H1 (cell line): ENCODE results near the gene AIPL1. TPM values are rescaled to one million over a fixed set of nuclear protein-coding genes. Genes with fewer than 3 reads are reported as not detected.
A peak's percentile ranks its signal among the peaks of the same experiment; 100 is the strongest.

Experiments used
- CTCF ChIA-PET: fragments of 300-600 bp; sonication (Branson Sonifier 250); formaldehyde crosslinking; loops from one replicate; lab custom pipeline; 2021; ENCODE audit not compliant: partially characterized antibody; lab: Charles Lee
- POLR2A ChIA-PET: fragments of 300-600 bp; sonication (Branson Sonifier 250); formaldehyde crosslinking; loops from one replicate; lab custom pipeline; 2021; ENCODE audit warnings: inconsistent platforms; ENCODE audit not compliant: partially characterized antibody; lab: Charles Lee
- DNase-seq, 2 experiments: peaks; one replicate each; pipeline versions ENCODE4 v3.0.0 to v3.0.0-alpha.2; 2010 to 2022; ENCODE audit warnings: low spot score in 2 of 2, low read depth in 1 of 2, mixed read lengths in 1 of 2
- FAIRE-seq: peaks from 2 replicates; lab custom pipeline; 2011; peaks lifted over from hg19 to GRCh38; lab: Jason Lieb, UNC
- H2AFZ ChIP-seq: 2 replicates; pipeline ENCODE4 v1.8.1; 2012; ENCODE audit warnings: low read length, inconsistent platforms
- H2AK5ac ChIP-seq: 2 replicates; pipeline ENCODE4 v1.6.1; 2013; ENCODE audit warnings: low read depth, low read length
- H2BK120ac ChIP-seq: replicated peaks from 2 replicates; pipeline ENCODE3; 2013; ENCODE audit warnings: low read depth, low read length, inconsistent platforms
- H2BK12ac ChIP-seq: 2 replicates; pipeline ENCODE4 v1.6.1; 2013; ENCODE audit warnings: low read depth, low read length
- H2BK15ac ChIP-seq: 2 replicates; pipeline ENCODE4 v1.6.1; 2013; ENCODE audit warnings: low read length
- H2BK20ac ChIP-seq: 2 replicates; pipeline ENCODE4 v1.6.1; 2013; ENCODE audit warnings: low read length
- H2BK5ac ChIP-seq: 2 replicates; pipeline ENCODE4 v1.6.1; 2013; ENCODE audit warnings: low read depth, low read length
- H3K14ac ChIP-seq: 2 replicates; pipeline ENCODE4 v1.6.1; 2013; ENCODE audit warnings: inconsistent platforms; ENCODE audit not compliant: insufficient read length
- H3K18ac ChIP-seq: 2 replicates; pipeline ENCODE4 v1.6.1; 2013; ENCODE audit warnings: low read length; ENCODE audit errors: extremely low read depth
- H3K23ac ChIP-seq: 2 replicates; pipeline ENCODE4 v1.6.1; 2013; ENCODE audit warnings: inconsistent platforms; ENCODE audit not compliant: insufficient read length
- H3K23me2 ChIP-seq: 2 replicates; pipeline ENCODE4 v1.6.1; 2013; ENCODE audit warnings: low read depth, low read length
- H3K27ac ChIP-seq: 2 replicates; pipeline ENCODE4 v1.6.1; 2011; ENCODE audit warnings: low read depth, low read length, inconsistent platforms
- H3K27me3 ChIP-seq, 4 experiments: replicated peaks in 1 of 4; 1 replicate in 1 of 4; 2 replicates in 3 of 4; pipeline versions ENCODE4 v1.6.1 to v1.8.1; 2011 to 2013; ENCODE audit warnings: low read length in 3 of 4, mild to moderate bottlenecking in 3 of 4, inconsistent platforms in 2 of 4, mixed read lengths in 2 of 4, moderate library complexity in 1 of 4; ENCODE audit not compliant: control insufficient read depth in 3 of 4, insufficient read depth in 3 of 4; ENCODE audit errors: extremely low read depth in 1 of 4
- H3K36me3 ChIP-seq, 4 experiments: 2 replicates each; pipeline versions ENCODE4 v1.6.1 to v1.8.1; 2011 to 2013; ENCODE audit warnings: mild to moderate bottlenecking in 4 of 4, low read length in 3 of 4, moderate library complexity in 2 of 4, control low read depth in 1 of 4, inconsistent platforms in 1 of 4; ENCODE audit not compliant: insufficient read depth in 4 of 4, control insufficient read depth in 2 of 4
- H3K4ac ChIP-seq: replicated peaks from 2 replicates; pipeline ENCODE3; 2013; ENCODE audit warnings: low read length, low read depth, mixed read lengths, inconsistent platforms; ENCODE audit not compliant: insufficient read length
- H3K4me1 ChIP-seq, 4 experiments: replicated peaks in 1 of 4; 1 replicate in 1 of 4; 2 replicates in 3 of 4; pipeline versions ENCODE4 v1.6.1 to v1.8.1; 2011 to 2013; ENCODE audit warnings: low read length in 3 of 4, inconsistent platforms in 2 of 4, mixed read lengths in 1 of 4; ENCODE audit not compliant: insufficient read depth in 4 of 4, control insufficient read depth in 3 of 4
- H3K4me2 ChIP-seq, 2 experiments: 2 replicates each; pipeline versions ENCODE4 v1.6.1 to v1.8.1; 2011 to 2013; ENCODE audit warnings: low read depth in 2 of 2, low read length in 2 of 2, control low read depth in 1 of 2, inconsistent platforms in 1 of 2, mild to moderate bottlenecking in 1 of 2; ENCODE audit not compliant: insufficient read depth in 1 of 2
- H3K4me3 ChIP-seq, 4 experiments: fragments of 200-600, 300-600 bp in 1 of 4; sonication (generic), shearing (Covaris generic), sonication (Bioruptor Twin) in 1 of 4; 2 replicates each; pipeline versions ENCODE4 v1.5.1 to v1.8.1; 2011 to 2016; ENCODE audit warnings: low read length in 4 of 4, low read depth in 3 of 4, control low read depth in 2 of 4, inconsistent platforms in 2 of 4, mild to moderate bottlenecking in 2 of 4, mixed read lengths in 1 of 4, moderate library complexity in 1 of 4; ENCODE audit not compliant: insufficient read depth in 2 of 4; ENCODE audit errors: extremely low read depth in 1 of 4
- H3K56ac ChIP-seq: replicated peaks from 2 replicates; pipeline ENCODE3; 2013; ENCODE audit warnings: low read depth, mild to moderate bottlenecking, mixed read lengths, low read length, inconsistent platforms; ENCODE audit not compliant: insufficient read length
- H3K79me1 ChIP-seq: 2 replicates; pipeline ENCODE4 v1.6.1; 2013; ENCODE audit warnings: low read depth, low read length, control low read depth
- H3K79me2 ChIP-seq, 2 experiments: 2 replicates each; pipeline versions ENCODE4 v1.6.1 to v1.8.1; 2012 to 2013; ENCODE audit warnings: low read length in 2 of 2, mild to moderate bottlenecking in 2 of 2, inconsistent platforms in 1 of 2; ENCODE audit not compliant: insufficient read depth in 2 of 2, control insufficient read depth in 1 of 2
- H3K9ac ChIP-seq, 4 experiments: replicated peaks in 1 of 4; 1 replicate in 1 of 4; 2 replicates in 3 of 4; pipeline versions ENCODE4 v1.6.1 to v1.8.1; 2011 to 2013; ENCODE audit warnings: low read depth in 3 of 4, low read length in 3 of 4, control low read depth in 2 of 4, mild to moderate bottlenecking in 2 of 4, moderate library complexity in 2 of 4, inconsistent platforms in 1 of 4; ENCODE audit errors: extremely low read depth in 1 of 4
- H3K9me3 ChIP-seq, 2 experiments: 2 replicates each; pipeline versions ENCODE4 v1.6.1 to v1.8.1; 2012 to 2013; ENCODE audit warnings: mild to moderate bottlenecking in 2 of 2, moderate library complexity in 2 of 2, control low read depth in 1 of 2, inconsistent platforms in 1 of 2, low read depth in 1 of 2, low read length in 1 of 2, mixed read lengths in 1 of 2; ENCODE audit not compliant: insufficient read depth in 2 of 2
- H4K20me1 ChIP-seq, 2 experiments: replicated peaks in 1 of 2; 2 replicates each; pipeline versions ENCODE3 to v1.8.1; 2011 to 2013; ENCODE audit warnings: inconsistent platforms in 2 of 2, low read length in 2 of 2, mild to moderate bottlenecking in 1 of 2; ENCODE audit not compliant: insufficient read depth in 2 of 2, control insufficient read depth in 1 of 2
- H4K5ac ChIP-seq: 2 replicates; pipeline ENCODE4 v1.6.1; 2013; ENCODE audit warnings: low read length, low read depth, mixed read lengths, inconsistent platforms; ENCODE audit not compliant: insufficient read length
- H4K8ac ChIP-seq: 2 replicates; pipeline ENCODE4 v1.8.0; 2013; ENCODE audit warnings: mild to moderate bottlenecking, moderate library complexity, low read length, inconsistent platforms; ENCODE audit not compliant: insufficient read depth; ENCODE audit errors: extremely low read depth
- H4K91ac ChIP-seq: replicated peaks from 2 replicates; pipeline ENCODE3; 2013; ENCODE audit warnings: low read length, mixed read lengths, inconsistent platforms; ENCODE audit not compliant: insufficient read length
- E2F6 ChIP-seq: IDR thresholded peaks from 2 replicates; pipeline ENCODE4 v1.6.1; 2012; ENCODE audit warnings: inconsistent platforms
- POLR2A ChIP-seq, 2 experiments: IDR thresholded peaks; 1 replicate in 1 of 2; 2 replicates in 1 of 2; pipeline ENCODE4 v1.6.1; 2011; ENCODE audit warnings: low read depth in 2 of 2, low read length in 2 of 2, mild to moderate bottlenecking in 2 of 2; ENCODE audit errors: control extremely low read depth in 1 of 2
- WGBS, 2 experiments: shearing (Covaris generic) in 1 of 2; methylation state at CpG; one replicate each; pipeline versions ENCODE4 v1.1.6 to v1.1.7; 2013 to 2015; ENCODE audit warnings: low lambda C conversion rate in 2 of 2, mixed read lengths in 2 of 2, inconsistent platforms in 1 of 2, low coverage in 1 of 2, missing lambda C conversion rate in 1 of 2; ENCODE audit not compliant: insufficient replicate concordance in 2 of 2, insufficient coverage in 1 of 2, insufficient read length in 1 of 2; ENCODE audit errors: extremely low coverage in 1 of 2, missing lambda C conversion rate in 1 of 2; 5-methylcytosine and 5-hydroxymethylcytosine counted together
- polyA plus RNA-seq, 7 experiments: library from polyadenylated mRNA; depleted of rRNA in 3 of 7; stranded (reverse) in 5 of 7; unstranded in 2 of 7; fragments of >200 nt in 5 of 7; fragments of 200-250 nt in 2 of 7; gene quantifications; 1 replicate in 5 of 7; 2 replicates in 1 of 7; 4 replicates in 1 of 7; pipeline versions ENCODE4 v1.2.1 to v1.2.3, GENCODE V29; 2011 to 2013; ENCODE audit warnings: missing spikeins in 2 of 7, mixed read lengths in 2 of 7
- total RNA-seq: library from RNA; stranded (reverse); fragmentation: NEBNext Ultra II Directional; extraction: Animal tissue kit (Norgen Biotek cat#: 25700); gene quantifications from 2 replicates; pipeline ENCODE4 v1.2.1, GENCODE V29; 2021

The AIPL1 gene
- total and polyA plus RNA-seq, 2 of the 8 experiments (the other 6 are each of a cell fraction or from before 2014, with no cell fraction given) = 0.56 to 0.71 TPM

GRCh38 chr17:6392609-6393350, 42.1 kb downstream of the AIPL1 start:
- POLR2A ChIA-PET = no interaction called here

More at GRCh38 chr17:6392609-6393350, 42.1 kb downstream of the AIPL1 start:
- H4K5ac ChIP-seq = no peak overlapping the region
- no peak overlapping the region for H3K4me3 ChIP-seq
- no peaks in the 10 kb centered on the region for H4K20me1 ChIP-seq
- no peaks in the 10 kb centered on the region for H3K23me2 ChIP-seq
- no peak overlapping the region for H4K8ac ChIP-seq
- no peak overlapping the region for H3K23ac ChIP-seq
- no peak overlapping the region; the same call in 1 of the 2 replicates for H3K18ac ChIP-seq
- H2BK120ac ChIP-seq = no peak overlapping the region
- FAIRE-seq = no peak
- H4K91ac ChIP-seq = no peak overlapping the region
- no peaks in the 10 kb centered on the region for H3K27me3 ChIP-seq
- TF ChIP-seq POLR2A (IDR thresholded peaks at IDR 0.05; ENCODE audit: control extremely low read depth in 1 of 2, low read depth in 2 of 2, low read length in 2 of 2) (no peak), E2F6 (peak; percentile 58)
- H3K79me2 ChIP-seq = no peaks in the 10 kb centered on the region
- H3K36me3 ChIP-seq = no peaks in the 10 kb centered on the region
- no peak overlapping the region for H2AFZ ChIP-seq
- H3K4me1 ChIP-seq = peaks cover 0 to 15% (median 7%) of the 10 kb centered on the region in 4 experiments; a peak in 6 of 7 replicates
- H3K4ac ChIP-seq = no peak overlapping the region
- H2BK12ac ChIP-seq = peak overlapping the region; percentile 80; the same call in 1 of the 2 replicates
- no peak overlapping the region for H2BK15ac ChIP-seq
- 86% methylated on average over 13 of the region's 13 CpGs; no CpG with 5 or more reads in 1 of the 2 experiments for WGBS, 2 experiments
- CTCF ChIA-PET = interaction anchor here (0.5 to 1.6 kb wide), 8 partner anchors 9 to 146 kb away, joined by 3 to 6 read pairs (median 3); no protein-coding TSS in a partner anchor
- no peak overlapping the region for H3K14ac ChIP-seq
- H2BK5ac ChIP-seq = no peak overlapping the region
- H3K79me1 ChIP-seq = no peaks in the 10 kb centered on the region
- no peak overlapping the region; a peak in 1 of 7 replicates for H3K9ac ChIP-seq
- H3K9me3 ChIP-seq = no peaks in the 10 kb centered on the region
- H2AK5ac ChIP-seq = no peak overlapping the region
- H2BK20ac ChIP-seq = no peak overlapping the region
- H3K4me2 ChIP-seq = no peak overlapping the region
- no peak overlapping the region for H3K27ac ChIP-seq
- no peak overlapping the region for H3K56ac ChIP-seq
- no peak for DNase-seq
